ENCODE measurements around the gene CHD6. TPM values are rescaled to one million over a fixed set of nuclear protein-coding genes. Genes with fewer than 3 reads are reported as not detected.

The CHD6 gene
- total RNA-seq, 1 donor from 2014 or later = 45.4 TPM

DNA sequence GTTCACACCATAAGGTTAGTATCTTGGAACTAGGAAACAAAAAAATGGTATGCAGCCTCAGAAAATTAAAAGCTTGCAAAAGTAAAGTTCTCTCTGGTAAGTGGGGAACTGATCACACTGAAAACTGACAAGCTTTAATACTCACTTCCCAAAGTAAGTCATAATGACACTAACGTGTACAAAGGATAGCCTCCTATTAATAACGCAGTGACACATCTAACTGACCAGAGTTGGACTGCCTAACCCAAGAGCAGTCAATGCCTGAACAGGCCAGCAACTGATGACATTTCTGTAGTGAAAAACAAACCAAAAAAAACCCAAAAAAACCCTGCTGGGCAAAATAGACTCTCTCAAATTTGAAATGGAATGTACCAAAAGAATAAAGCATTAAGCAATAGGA is 30.7 kb downstream of the CHD6 start:
- intact Hi-C loops (cut with micrococcal nuclease) = no loop called here

GRCh38 chr20:41586772-41587171 is 31.4 kb downstream of the CHD6 start:
- intact Hi-C loops (cut with micrococcal nuclease) = no loop called here

DNA sequence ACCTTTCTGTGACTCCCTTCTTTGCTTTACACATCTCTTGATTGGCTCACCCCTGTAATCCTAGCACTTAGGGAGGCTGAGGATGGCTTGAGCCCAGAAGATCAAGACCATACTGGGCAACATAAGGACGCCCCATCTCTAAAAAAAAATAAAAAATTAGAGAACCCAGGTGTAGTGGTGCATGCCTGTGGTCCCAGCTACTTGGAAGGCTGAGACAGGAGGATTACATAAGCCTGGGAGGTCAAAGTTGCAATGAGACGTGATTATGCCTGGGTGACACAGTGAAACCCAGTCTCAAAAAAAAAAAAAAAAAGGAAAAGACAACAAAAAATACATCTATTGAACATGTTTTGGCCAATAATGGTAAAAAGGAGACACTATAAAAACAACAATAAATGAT is 37.8 kb downstream of the CHD6 start:
- intact Hi-C loops (cut with micrococcal nuclease) = no loop called here

DNA sequence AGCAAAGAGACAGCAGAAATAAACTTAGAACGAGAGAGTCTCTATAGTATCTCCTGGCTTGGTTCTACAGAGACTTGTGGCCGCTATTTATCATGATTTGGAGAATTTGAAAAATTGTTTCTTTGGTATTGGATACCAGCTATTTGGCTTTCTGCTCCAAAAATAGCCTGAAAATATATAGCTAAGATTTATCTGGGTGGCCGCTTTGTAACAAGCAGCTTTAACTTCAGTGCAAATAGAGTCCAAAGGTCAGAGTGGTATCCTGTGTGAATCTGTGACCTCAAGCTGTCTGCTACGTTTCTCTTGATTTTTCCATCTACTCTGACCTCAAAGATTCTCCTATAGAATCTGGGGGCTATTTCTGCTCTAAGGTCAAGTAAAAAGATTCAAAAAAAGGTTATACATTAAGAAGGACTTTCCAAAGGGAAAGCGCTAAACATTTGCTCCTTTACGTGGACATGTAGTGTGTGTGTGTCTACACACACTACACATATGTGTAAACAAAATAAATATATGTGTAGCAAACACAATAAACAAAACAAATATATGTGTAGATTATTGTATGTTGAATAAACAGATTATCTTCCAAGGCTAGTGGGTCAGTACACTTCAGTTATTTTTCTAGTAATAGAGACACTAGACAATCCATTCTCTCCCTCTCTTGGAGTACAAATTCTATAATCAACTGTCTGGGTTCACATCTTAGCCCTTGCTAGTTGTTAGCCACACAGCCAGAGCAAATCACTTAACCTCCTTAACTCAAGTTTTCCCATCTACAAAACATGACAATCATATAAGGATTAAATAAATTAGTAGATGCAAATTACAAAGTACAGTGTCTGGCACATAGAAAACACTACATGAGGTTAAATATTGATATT is 40.8 kb downstream of the CHD6 start:
- intact Hi-C loops (cut with micrococcal nuclease) = no loop called here

- intact Hi-C loops (cut with micrococcal nuclease) = no loop called here
These were observed 42.8 kb downstream of the CHD6 start for GRCh38 chr20:41575412-41575811.

DNA sequence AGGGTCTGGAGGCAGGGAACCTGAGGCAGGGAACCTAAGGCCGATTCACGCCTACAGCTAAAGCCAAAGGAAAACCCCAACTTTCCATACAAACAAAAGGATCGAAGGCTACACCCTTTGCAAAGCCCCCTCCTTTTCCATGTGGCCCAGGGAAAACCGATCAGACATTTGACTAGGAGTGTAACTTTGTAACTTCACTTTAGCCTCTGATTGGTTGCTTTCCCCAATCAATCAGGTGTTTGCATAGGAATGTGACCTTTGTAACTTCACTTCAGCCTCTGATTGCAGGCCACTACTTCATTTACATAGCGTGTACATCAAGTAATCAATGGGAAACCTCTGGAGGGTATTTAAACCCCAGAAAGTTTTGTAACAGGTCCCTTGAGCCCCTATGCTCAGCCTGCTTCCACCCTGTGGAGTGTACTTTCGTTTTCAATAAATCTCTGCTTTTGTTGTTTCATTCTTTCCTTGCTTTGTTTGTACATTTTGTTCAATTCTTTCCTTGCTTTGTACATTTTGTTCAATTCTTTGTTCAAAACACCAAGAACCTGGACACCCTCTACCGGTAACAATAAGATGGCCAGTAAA is 43.3 kb downstream of the CHD6 start:
- intact Hi-C loops (cut with micrococcal nuclease) = no loop called here

DNA sequence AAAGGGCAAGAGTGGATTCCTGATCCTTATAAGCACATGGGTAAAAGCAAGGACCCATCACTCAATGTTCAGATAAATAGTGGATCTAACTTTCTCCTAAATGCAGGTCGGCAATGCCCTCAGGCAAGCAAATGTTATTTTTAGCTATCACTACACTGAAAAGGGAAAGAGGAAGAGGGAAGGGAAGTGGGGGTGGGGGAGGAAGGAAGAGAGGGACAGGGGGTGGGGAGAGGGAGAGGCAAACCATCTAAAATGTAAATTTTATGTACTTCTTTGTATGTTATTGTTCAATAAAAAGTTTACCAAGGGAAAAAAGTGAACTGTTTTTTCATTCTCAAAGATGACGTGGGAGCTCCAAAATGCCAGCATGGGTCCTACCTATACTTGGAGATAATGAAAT is 44.2 kb downstream of the CHD6 start:
- intact Hi-C loops (cut with micrococcal nuclease) = no loop called here

DNA sequence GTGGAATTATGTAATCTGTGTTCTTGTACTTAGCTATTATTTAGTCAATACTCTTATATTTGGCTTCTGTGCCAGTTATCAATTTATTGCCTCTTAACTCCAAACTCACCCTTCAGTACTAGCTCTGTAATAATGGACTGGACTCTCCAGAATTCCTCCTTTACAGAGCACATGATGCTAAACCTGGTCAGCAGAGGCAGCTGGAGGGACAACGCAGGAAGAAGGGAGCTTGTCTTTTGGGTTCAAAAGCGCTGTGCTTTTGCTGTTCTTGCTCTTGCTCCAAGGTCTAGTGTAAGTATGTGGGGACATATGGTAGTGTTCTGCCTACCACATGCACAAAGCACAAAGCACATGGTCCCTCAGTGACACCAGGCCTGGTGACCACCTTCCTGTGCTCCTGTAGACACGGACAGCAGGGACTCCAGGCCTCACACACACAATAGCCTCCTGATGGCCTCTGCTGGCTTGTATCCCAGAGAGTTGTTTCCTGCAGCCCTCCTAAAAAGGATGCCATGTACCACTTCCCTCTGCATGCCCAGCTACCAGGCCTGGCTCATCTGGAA is 46.1 kb downstream of the CHD6 start:
- intact Hi-C loops (cut with micrococcal nuclease) = no loop called here

DNA sequence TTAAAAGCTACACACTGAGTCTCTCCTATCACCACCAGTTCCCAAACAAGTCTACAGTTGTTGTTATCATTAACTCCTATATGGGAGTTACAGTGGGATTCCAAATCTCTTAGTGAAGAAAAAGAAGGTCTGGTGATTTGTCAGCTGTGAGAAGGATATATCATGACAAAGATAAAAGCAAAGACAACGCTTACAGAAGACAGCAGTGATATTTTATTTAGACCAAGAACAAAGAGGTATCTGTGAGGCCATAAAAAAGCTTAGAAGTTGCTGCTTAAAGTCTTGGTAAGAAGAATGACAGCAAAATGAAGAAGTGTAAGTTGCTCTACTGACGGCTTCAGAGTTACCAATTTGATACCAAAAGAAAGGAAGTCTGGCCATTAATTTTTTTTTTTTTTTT is 47.2 kb downstream of the CHD6 start:
- intact Hi-C loops (cut with micrococcal nuclease) = no loop called here

DNA sequence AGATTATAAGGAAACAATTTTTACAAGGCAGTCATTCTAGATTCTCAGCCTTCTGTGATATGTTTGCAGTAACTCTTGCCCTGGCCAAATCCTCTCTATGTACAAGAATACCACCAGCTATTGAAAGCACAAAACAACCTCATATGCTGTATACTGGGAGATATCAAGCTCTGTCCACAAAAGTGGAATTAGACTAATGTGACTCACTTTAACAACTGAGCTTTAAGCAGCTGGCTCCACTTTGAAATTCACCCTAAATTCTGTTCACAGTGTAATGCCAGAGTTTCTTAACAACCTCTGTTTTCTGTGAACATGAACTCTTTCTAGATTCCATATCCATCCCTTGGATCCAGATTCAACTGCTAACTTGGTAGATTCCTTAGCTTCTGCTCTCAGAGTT is 47.6 kb downstream of the CHD6 start:
- intact Hi-C loops (cut with micrococcal nuclease) = no loop called here

- intact Hi-C loops (cut with micrococcal nuclease) = no loop called here
These were observed 50.6 kb downstream of the CHD6 start for GRCh38 chr20:41567615-41568014.

GRCh38 chr20:41566896-41567527 is 51.2 kb downstream of the CHD6 start:
- intact Hi-C loops (cut with micrococcal nuclease) = no loop called here

GRCh38 chr20:41563087-41563486 is 55.1 kb downstream of the CHD6 start:
- intact Hi-C loops (cut with micrococcal nuclease) = no loop called here

DNA sequence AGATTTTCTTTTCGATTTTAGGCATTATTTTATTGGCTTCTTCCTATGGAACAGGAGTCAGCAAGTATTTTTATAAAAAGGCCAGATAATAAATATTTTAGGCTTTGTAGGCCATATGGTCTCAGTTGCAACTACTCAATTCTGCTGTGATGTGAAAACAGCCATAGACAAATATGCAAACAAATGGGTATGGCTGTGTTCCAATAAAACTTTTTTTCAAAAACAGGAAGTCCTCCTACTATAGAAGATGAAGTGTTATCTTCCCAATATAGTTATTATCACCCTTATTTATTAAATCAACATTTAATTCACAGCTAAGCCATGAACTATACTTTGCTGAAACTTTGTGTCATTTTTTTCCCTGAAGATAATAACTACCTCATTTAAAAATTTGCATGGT is 57.2 kb downstream of the CHD6 start:
- intact Hi-C loops (cut with micrococcal nuclease) = no loop called here

DNA sequence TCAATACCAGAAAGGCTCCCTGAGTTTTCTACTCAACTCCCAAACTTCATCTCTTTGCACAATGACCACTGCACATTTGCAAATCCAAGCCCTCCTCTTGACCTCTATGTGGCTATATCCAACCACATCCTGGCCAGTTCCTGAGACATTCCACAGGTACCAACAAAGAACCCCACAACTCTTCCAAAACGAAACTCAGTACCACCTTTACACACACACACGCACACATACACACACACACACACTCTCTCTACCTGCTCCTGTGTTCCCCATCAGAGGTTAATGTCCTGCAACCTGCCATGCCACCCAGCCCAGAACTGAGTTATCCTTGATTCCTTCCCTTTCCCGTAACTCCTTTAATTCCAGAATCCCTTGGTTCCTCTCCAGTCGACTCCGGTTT is 58.5 kb downstream of the CHD6 start:
- intact Hi-C loops (cut with micrococcal nuclease) = no loop called here

- intact Hi-C loops (cut with micrococcal nuclease) = no loop called here
These were observed 64.9 kb downstream of the CHD6 start for GRCh38 chr20:41553142-41553879.

- intact Hi-C loops (cut with micrococcal nuclease) = no loop called here
These were observed 65.7 kb downstream of the CHD6 start for GRCh38 chr20:41552295-41553068.

- intact Hi-C loops (cut with micrococcal nuclease) = no loop called here
These were observed 67.0 kb downstream of the CHD6 start for GRCh38 chr20:41551011-41551705.

DNA sequence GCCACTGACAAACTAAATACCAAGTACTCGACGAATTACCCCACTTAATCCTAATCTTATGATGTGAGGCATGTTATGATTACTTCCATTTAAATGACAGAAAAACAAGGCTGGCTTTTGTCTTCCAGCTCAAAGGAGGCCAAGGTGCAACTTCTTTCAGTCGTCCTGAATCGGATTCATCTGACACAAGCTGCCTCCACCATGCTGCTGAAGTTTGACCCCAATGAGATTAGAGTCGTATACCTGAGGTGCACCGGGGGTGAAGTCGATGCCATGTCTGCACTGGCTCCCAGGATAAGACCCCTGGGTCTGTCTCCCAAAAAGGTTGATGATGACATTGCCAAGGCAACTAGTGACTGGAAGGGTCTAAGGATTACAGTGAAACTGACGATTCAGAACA is 71.0 kb downstream of the CHD6 start:
- intact Hi-C loops (cut with micrococcal nuclease) = no loop called here

- intact Hi-C loops (cut with micrococcal nuclease) = no loop called here
These were observed 71.6 kb downstream of the CHD6 start for GRCh38 chr20:41546535-41546934.

Measured in T-helper 1 cell treated with Interleukin-12 subunit alpha and Interleukin-12 subunit beta and Interleukin-4 antibody, amounts not matched to agents 30 ng/mL and 1 ng/mL, for 36 hours (primary cell).